A549 (cell line): ENCODE results near the gene TRMT44. TPM values are rescaled to one million over a fixed set of nuclear protein-coding genes. Genes with fewer than 3 reads are reported as not detected.

Experiments
- ATAC-seq, 2 experiments: fragments of 200-7000 bp in 1 of 2; fragments of >200 bp in 1 of 2; cut with Nextera tagmentation in 1 of 2; cut with Tn5 transposase in 1 of 2; 3 replicates each; pipeline versions ENCODE4 v1.8.0 to v1.9.1; 2018 to 2020; ENCODE audit warnings: mild to moderate bottlenecking in 1 of 2, moderate library complexity in 1 of 2
- CTCF ChIA-PET: fragments of 300-600 bp; sonication (Branson Sonifier 250); formaldehyde crosslinking; extraction: SDS; loops from one replicate; lab custom pipeline; 2021; ENCODE audit warnings: antibody characterized with exemption, inconsistent platforms; lab: Yijun Ruan, JAX
- POLR2A ChIA-PET: fragments of 350-600 bp; formaldehyde crosslinking; extraction: SDS; loops from one replicate; lab custom pipeline; 2021; ENCODE audit warnings: antibody characterized with exemption, inconsistent platforms; lab: Yijun Ruan, JAX
- DNase-seq, 2 experiments: peaks; one replicate each; pipeline versions ENCODE4 v3.0.0 to v3.0.0-alpha.2; 2011 to 2016; ENCODE audit warnings: low read depth in 1 of 2, low spot score in 1 of 2
- FAIRE-seq: peaks from 2 replicates; lab custom pipeline; 2011; peaks lifted over from hg19 to GRCh38; lab: Jason Lieb, UNC
- H3K27ac ChIP-seq, 2 experiments: fragments of >200 bp; sonication (Bioruptor Twin); formaldehyde crosslinking; 3 replicates each; pipeline ENCODE4 v1.5.1; 2016 to 2017
- H3K4me1 ChIP-seq: fragments of >200 bp; sonication (Bioruptor Twin); formaldehyde crosslinking; 3 replicates; pipeline ENCODE4 v1.6.1; 2016
- H3K4me2 ChIP-seq: fragments of >200 bp; sonication (Bioruptor Twin); formaldehyde crosslinking; 3 replicates; pipeline ENCODE4 v1.6.1; 2016
- H3K4me3 ChIP-seq: fragments of >200 bp; sonication (Bioruptor Twin); formaldehyde crosslinking; 3 replicates; pipeline ENCODE4 v1.5.1; 2016
- H3K9me3 ChIP-seq: fragments of >200 bp; sonication (Bioruptor Twin); formaldehyde crosslinking; 3 replicates; pipeline ENCODE4 v1.6.1; 2016
- BHLHE40 ChIP-seq: IDR thresholded peaks from 2 replicates; pipeline ENCODE4 v1.6.1; 2012; ENCODE audit warnings: low read depth, low read length, inconsistent platforms
- CBX8 ChIP-seq: fragments of 200-600 bp; sonication (generic); IDR thresholded peaks from 2 replicates; pipeline ENCODE4 v1.6.1; 2016
- CHD4 ChIP-seq: fragments of 200-600 bp; sonication (generic); IDR thresholded peaks from 2 replicates; pipeline ENCODE4 v1.6.1; 2016; ENCODE audit warnings: antibody characterized with exemption, mild to moderate bottlenecking, borderline replicate concordance
- EHF ChIP-seq: fragments of 250-450 bp; sonication (Bioruptor Pico); IDR thresholded peaks from 2 replicates; pipeline ENCODE4 v1.5.0; 2020; ENCODE audit warnings: mild to moderate bottlenecking
- EHMT2 ChIP-seq: fragments of 200-600 bp; sonication (generic); IDR thresholded peaks from 2 replicates; pipeline ENCODE4 v1.6.1; 2016; ENCODE audit warnings: antibody characterized with exemption, low read depth, mild to moderate bottlenecking, moderate library complexity
- EP300 ChIP-seq, 2 experiments: fragments of >200 bp; sonication (Bioruptor Twin); formaldehyde crosslinking; IDR thresholded peaks; 2 replicates in 1 of 2; 3 replicates in 1 of 2; pipeline ENCODE4 v1.6.1; 2016 to 2017
- ESRRA ChIP-seq: fragments of 150-350 bp; IDR thresholded peaks from 2 replicates; pipeline ENCODE4 v1.6.1; 2014; ENCODE audit warnings: mild to moderate bottlenecking, low read length, borderline replicate concordance
- HEYL ChIP-seq: fragments of 250-450 bp; sonication (Bioruptor Pico); IDR thresholded peaks from 2 replicates; pipeline ENCODE4 v1.8.0; 2021; ENCODE audit warnings: mild to moderate bottlenecking, moderate library complexity
- HOXA7 ChIP-seq: fragments of 250-450 bp; sonication (Bioruptor Pico); IDR thresholded peaks from 2 replicates; pipeline ENCODE4 v1.5.0; 2020; ENCODE audit warnings: mild to moderate bottlenecking, moderate library complexity
- KDM5A ChIP-seq: fragments of 200-600 bp; sonication (generic); IDR thresholded peaks from 2 replicates; pipeline ENCODE4 v1.6.1; 2016; ENCODE audit warnings: antibody characterized with exemption, mild to moderate bottlenecking
- MAFK ChIP-seq: fragments of 450-650 bp; IDR thresholded peaks from 2 replicates; pipeline ENCODE4 v1.6.1; 2014; ENCODE audit not compliant: partially characterized antibody
- MYC ChIP-seq: IDR thresholded peaks from 2 replicates; pipeline ENCODE4 v1.6.1; 2012; ENCODE audit warnings: mild to moderate bottlenecking, inconsistent platforms, low read length, improper control_type of control experiment, borderline replicate concordance
- NFE2L2 ChIP-seq: fragments of 150-350 bp; conservative IDR thresholded peaks from 2 replicates; pipeline ENCODE4 v1.6.1; 2014; ENCODE audit warnings: low read length
- NR3C1 ChIP-seq: fragments of >200 bp; sonication (Bioruptor Twin); formaldehyde crosslinking; IDR thresholded peaks from 3 replicates; pipeline ENCODE4 v1.6.1; 2017
- PHF8 ChIP-seq: fragments of 200-600 bp; sonication (generic); IDR thresholded peaks from 2 replicates; pipeline ENCODE4 v1.6.1; 2016; ENCODE audit warnings: low read depth, mild to moderate bottlenecking, antibody characterized with exemption, moderate library complexity, borderline replicate concordance
- POLR2A ChIP-seq: IDR thresholded peaks from 2 replicates; pipeline ENCODE4 v1.6.1; 2012; ENCODE audit warnings: mild to moderate bottlenecking, low read length
- RAD21 ChIP-seq, 2 experiments: fragments of >200 bp in 1 of 2; sonication (Bioruptor Twin) in 1 of 2; formaldehyde crosslinking in 1 of 2; IDR thresholded peaks in 1 of 2; conservative IDR thresholded peaks in 1 of 2; 2 replicates in 1 of 2; 3 replicates in 1 of 2; pipeline ENCODE4 v1.6.1; 2012 to 2018; ENCODE audit warnings: inconsistent platforms in 1 of 2
- RCOR1 ChIP-seq: fragments of 150-350 bp; IDR thresholded peaks from 2 replicates; pipeline ENCODE4 v1.6.1; 2014; ENCODE audit warnings: antibody characterized with exemption, low read length, low read depth
- RFX5 ChIP-seq: fragments of 450-650 bp; IDR thresholded peaks from 2 replicates; pipeline ENCODE4 v1.7.1; 2014; ENCODE audit warnings: antibody characterized with exemption, mild to moderate bottlenecking, moderate library complexity
- RNF2 ChIP-seq: fragments of 200-600 bp; sonication (generic); IDR thresholded peaks from 2 replicates; pipeline ENCODE4 v1.6.1; 2016; ENCODE audit warnings: low read depth, mild to moderate bottlenecking, antibody characterized with exemption, moderate library complexity, borderline replicate concordance
- TFCP2L1 ChIP-seq: fragments of 250-450 bp; sonication (Bioruptor Pico); IDR thresholded peaks from 2 replicates; pipeline ENCODE4 v1.5.0; 2021; ENCODE audit warnings: mild to moderate bottlenecking
- TP53 ChIP-seq: fragments of 250-450 bp; sonication (Bioruptor Pico); IDR thresholded peaks from 2 replicates; pipeline ENCODE4 v1.5.0; 2021; ENCODE audit warnings: mild to moderate bottlenecking, moderate library complexity
- USF2 ChIP-seq: fragments of 450-650 bp; IDR thresholded peaks from 2 replicates; pipeline ENCODE4 v1.6.1; 2014; ENCODE audit warnings: antibody characterized with exemption
- WGBS: methylation state at CpG from one replicate; pipeline ENCODE4 v1.1.6; 2017; ENCODE audit errors: missing lambda C conversion rate; 5-methylcytosine and 5-hydroxymethylcytosine counted together
- polyA plus RNA-seq, 4 experiments: library from polyadenylated mRNA; depleted of rRNA in 3 of 4; stranded (reverse); fragments of >200 nt; fragmentation: RNase III in 1 of 4; extraction: RNeasy Plus Mini Kit Qiagen cat#74134 plus additional on column Dnase treatment in 1 of 4; gene quantifications; 2 replicates in 3 of 4; 3 replicates in 1 of 4; pipeline ENCODE4 v1.2.3, GENCODE V29; 2011 to 2017
- TF ChIP-seq, protein P1 (sequence below): fragments of >200 bp; sonication (Bioruptor Twin); formaldehyde crosslinking; IDR thresholded peaks from 2 replicates; pipeline ENCODE4 v1.6.1; 2016
- TF ChIP-seq, protein P2 (sequence below): IDR thresholded peaks from 2 replicates; pipeline ENCODE4 v1.6.1; 2012
- TF ChIP-seq, protein P3 (sequence below): fragments of 250-450 bp; sonication (Bioruptor Pico); IDR thresholded peaks from 2 replicates; pipeline ENCODE4 v1.5.0; 2020; ENCODE audit warnings: low read depth, mild to moderate bottlenecking, moderate library complexity
- TF ChIP-seq, protein P4 (sequence below): IDR thresholded peaks from 2 replicates; pipeline ENCODE4 v1.6.1; 2012; ENCODE audit warnings: low read depth, borderline replicate concordance
- TF ChIP-seq, protein P5 (sequence below): fragments of 250-450 bp; sonication (Bioruptor Pico); IDR thresholded peaks from 2 replicates; pipeline ENCODE4 v1.5.0; 2021; ENCODE audit warnings: mild to moderate bottlenecking, moderate library complexity, borderline replicate concordance

The TRMT44 gene
- polyA plus RNA-seq, 2 of the 4 experiments (the other 2 are of a cell fraction), result 5.0 to 7.0 TPM

DNA sequence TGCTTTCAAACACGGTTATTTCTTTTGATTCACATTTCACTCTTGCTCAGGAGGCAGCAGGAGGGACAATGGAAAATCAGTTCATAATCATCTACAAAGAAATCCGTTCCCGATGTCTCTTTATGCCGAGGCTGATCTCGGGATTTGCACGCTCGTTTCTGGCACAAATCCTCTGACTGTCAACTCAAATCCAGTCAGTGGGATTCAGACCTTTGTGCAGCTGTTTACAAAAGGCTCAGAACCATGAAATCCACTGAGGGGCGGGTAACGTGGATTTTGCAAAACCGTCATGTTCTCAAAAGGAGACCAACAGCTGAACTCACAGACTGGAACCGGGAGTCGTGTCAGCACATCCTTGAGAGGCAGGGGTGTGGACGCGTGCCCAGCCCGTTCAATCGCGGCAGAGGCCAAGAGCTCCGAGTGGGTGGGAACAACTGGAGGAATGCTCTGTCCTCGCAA is 46.5 kb upstream of the TRMT44 start (continued):
- TF ChIP-seq, protein P1, sequence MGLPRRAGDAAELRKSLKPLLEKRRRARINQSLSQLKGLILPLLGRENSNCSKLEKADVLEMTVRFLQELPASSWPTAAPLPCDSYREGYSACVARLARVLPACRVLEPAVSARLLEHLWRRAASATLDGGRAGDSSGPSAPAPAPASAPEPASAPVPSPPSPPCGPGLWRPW, result no peak
- TF ChIP-seq, protein P2, sequence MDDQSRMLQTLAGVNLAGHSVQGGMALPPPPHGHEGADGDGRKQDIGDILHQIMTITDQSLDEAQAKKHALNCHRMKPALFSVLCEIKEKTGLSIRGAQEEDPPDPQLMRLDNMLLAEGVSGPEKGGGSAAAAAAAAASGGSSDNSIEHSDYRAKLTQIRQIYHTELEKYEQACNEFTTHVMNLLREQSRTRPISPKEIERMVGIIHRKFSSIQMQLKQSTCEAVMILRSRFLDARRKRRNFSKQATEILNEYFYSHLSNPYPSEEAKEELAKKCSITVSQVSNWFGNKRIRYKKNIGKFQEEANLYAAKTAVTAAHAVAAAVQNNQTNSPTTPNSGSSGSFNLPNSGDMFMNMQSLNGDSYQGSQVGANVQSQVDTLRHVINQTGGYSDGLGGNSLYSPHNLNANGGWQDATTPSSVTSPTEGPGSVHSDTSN, result no peak

DNA sequence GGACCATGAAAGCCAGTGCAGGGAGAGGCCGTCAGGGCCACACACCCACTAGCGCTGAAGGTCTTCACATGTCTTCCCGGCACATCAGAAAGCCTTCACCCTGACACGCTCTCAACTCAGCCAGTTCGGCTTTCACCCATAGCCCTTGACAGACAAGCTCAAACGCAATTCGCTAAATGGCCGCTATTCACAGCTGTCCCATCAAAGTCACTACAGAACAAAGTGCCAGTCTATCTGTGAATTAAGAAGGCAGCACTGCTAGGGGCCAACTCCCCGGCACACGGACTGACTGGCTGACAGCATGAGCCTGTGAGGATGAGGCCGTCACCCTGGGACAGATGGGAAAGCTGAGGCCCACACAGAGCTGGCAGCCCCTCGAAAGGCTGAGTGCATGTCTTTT is 45.8 kb upstream of the TRMT44 start:
- WGBS, result 98% methylated on average over 8 of the region's 12 CpGs
- CTCF ChIA-PET, result interaction anchor here (1.2 to 20.7 kb wide), 6 partner anchors 8 to 218 kb away, joined by 4 to 270 read pairs (median 8); no protein-coding TSS in a partner anchor
- no peak overlapping the region for H3K27ac ChIP-seq

DNA sequence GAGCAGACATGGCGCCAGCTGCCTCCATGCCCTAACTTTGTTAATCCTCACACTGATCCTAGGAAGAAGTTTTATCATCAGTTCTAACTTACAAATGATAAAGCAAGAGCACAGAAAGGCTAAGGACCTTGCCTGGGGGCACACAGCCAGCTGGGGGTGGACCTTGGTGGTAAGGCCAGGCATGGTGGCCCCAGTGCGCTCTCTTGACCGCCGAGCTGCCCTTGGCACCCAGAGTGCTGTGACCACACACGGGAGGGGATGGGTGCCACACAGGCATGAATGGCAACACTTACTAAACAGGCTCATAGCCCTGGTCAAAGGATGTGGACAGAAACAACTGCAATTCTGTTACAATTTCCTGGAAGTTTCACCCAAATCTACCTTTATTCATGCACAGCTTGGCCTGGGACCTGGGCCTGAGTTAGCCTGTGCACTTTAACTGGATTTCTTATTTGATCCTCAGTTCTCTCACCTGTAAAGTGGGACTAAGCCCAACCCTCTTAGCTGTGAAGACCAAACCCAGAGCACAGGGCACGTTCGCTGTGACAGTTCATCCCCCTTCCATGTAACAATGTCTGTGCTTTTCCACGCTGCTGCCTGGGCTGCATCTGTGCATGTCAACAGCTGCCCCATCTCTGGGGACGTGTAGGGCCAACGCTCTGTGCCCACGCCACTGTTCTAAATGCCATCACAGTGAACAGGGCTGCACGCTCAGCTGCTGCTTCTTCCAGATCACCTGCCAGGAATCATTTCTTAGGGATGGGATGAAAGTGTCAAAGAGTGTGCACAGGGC is 44.9 kb upstream of the TRMT44 start:
- TF ChIP-seq, protein P3, sequence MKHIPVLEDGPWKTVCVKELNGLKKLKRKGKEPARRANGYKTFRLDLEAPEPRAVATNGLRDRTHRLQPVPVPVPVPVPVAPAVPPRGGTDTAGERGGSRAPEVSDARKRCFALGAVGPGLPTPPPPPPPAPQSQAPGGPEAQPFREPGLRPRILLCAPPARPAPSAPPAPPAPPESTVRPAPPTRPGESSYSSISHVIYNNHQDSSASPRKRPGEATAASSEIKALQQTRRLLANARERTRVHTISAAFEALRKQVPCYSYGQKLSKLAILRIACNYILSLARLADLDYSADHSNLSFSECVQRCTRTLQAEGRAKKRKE (CRISPR knock-in tag), result no peak
- TF ChIP-seq, protein P4, sequence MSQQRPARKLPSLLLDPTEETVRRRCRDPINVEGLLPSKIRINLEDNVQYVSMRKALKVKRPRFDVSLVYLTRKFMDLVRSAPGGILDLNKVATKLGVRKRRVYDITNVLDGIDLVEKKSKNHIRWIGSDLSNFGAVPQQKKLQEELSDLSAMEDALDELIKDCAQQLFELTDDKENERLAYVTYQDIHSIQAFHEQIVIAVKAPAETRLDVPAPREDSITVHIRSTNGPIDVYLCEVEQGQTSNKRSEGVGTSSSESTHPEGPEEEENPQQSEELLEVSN, result no peak
- TF ChIP-seq, protein P2, result no peak
- no peak for TF ChIP-seq BHLHE40
- no peak for TF ChIP-seq HOXA7
- TF ChIP-seq EHF (CRISPR knock-in tag), result no peak
- TF ChIP-seq CBX8, result no peak
- no peak for TF ChIP-seq POLR2A
- no peak for TF ChIP-seq HEYL (CRISPR knock-in tag)
- no peak for TF ChIP-seq EP300 (IDR thresholded peaks at IDR 0.05)
- no peak for TF ChIP-seq RAD21 (conservative IDR thresholded peaks at IDR 0.05 in 1 of 2, IDR thresholded peaks at IDR 0.05 in 1 of 2)
- no peak for TF ChIP-seq CHD4
- no peak for TF ChIP-seq TFCP2L1 (CRISPR knock-in tag)
- no peak for TF ChIP-seq TP53 (CRISPR knock-in tag)
- TF ChIP-seq EHMT2, result no peak
- TF ChIP-seq RNF2, result no peak
- no peak for TF ChIP-seq NFE2L2
- Histone ChIP-seq H3K9me3 (no peaks in the 10 kb centered on the region), H3K27ac (no peak overlapping the region), H3K4me2 (no peak overlapping the region), H3K4me3 (no peak overlapping the region), H3K4me1 (peaks cover 12% of the 10 kb centered on the region; the same call in 2 of the 3 replicates)
- 92% methylated on average over 12 of the region's 12 CpGs for WGBS
- no peak for ATAC-seq
- no peak for DNase-seq
- CTCF ChIA-PET, result interaction anchor here (1.9 to 20.7 kb wide), 5 partner anchors 9 to 219 kb away, joined by 4 to 270 read pairs (median 9); no protein-coding TSS in a partner anchor
- POLR2A ChIA-PET, result no interaction called here
- FAIRE-seq, result no peak

More for the DNA sequence above, 45.8 kb upstream of the TRMT44 start:
- ATAC-seq (no peak), FAIRE-seq (no peak), DNase-seq (no peak)
- TF ChIP-seq RCOR1 (no peak), PHF8 (no peak), HOXA7 (no peak), MAFK (no peak), NR3C1 (no peak), USF2 (no peak), RFX5 (no peak), KDM5A (no peak), MYC (no peak), ESRRA (no peak)
- TF ChIP-seq, protein P5, sequence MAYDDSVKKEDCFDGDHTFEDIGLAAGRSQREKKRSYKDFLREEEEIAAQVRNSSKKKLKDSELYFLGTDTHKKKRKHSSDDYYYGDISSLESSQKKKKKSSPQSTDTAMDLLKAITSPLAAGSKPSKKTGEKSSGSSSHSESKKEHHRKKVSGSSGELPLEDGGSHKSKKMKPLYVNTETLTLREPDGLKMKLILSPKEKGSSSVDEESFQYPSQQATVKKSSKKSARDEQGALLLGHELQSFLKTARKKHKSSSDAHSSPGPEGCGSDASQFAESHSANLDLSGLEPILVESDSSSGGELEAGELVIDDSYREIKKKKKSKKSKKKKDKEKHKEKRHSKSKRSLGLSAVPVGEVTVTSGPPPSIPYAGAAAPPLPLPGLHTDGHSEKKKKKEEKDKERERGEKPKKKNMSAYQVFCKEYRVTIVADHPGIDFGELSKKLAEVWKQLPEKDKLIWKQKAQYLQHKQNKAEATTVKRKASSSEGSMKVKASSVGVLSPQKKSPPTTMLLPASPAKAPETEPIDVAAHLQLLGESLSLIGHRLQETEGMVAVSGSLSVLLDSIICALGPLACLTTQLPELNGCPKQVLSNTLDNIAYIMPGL (CRISPR knock-in tag), result no peak
- Histone ChIP-seq H3K4me2 (no peak overlapping the region), H3K9me3 (no peaks in the 10 kb centered on the region), H3K4me1 (peaks cover 12% of the 10 kb centered on the region; the same call in 2 of the 3 replicates), H3K4me3 (no peak overlapping the region)
- POLR2A ChIA-PET, result no interaction called here
